GM23338 (cell line): ENCODE results near the gene RET. TPM values are rescaled to one million over a fixed set of nuclear protein-coding genes. Genes with fewer than 3 reads are reported as not detected.

ENCODE experiments used
- ATAC-seq: fragments of 200-7000 bp; cut with Tn5 transposase; 3 replicates; pipeline ENCODE4 v1.9.1; 2020
- DNase-seq: peaks from one replicate; pipeline ENCODE4 v3.0.0-alpha.2; 2015; ENCODE audit warnings: low spot score
- H2AFZ ChIP-seq: fragments of 200-600 bp; sonication (generic); 2 replicates; pipeline ENCODE4 v1.8.0; 2016; ENCODE audit warnings: antibody characterized with exemption, mild to moderate bottlenecking, moderate library complexity
- H3F3A ChIP-seq: fragments of 200-600 bp; sonication (generic); replicated peaks from 2 replicates; pipeline ENCODE4 v1.8.0; 2017; ENCODE audit warnings: antibody characterized with exemption, mixed run types, low read depth
- H3K27ac ChIP-seq: fragments of 200-600 bp; sonication (generic); 2 replicates; pipeline ENCODE4 v1.6.1; 2016; ENCODE audit warnings: low read depth
- H3K27me3 ChIP-seq: fragments of 200-600 bp; sonication (generic); 2 replicates; pipeline ENCODE4 v1.8.0; 2016; ENCODE audit warnings: mild to moderate bottlenecking, mixed run types, moderate library complexity; ENCODE audit not compliant: insufficient read depth
- H3K36me3 ChIP-seq: fragments of 200-600 bp; sonication (generic); 2 replicates; pipeline ENCODE4 v1.8.0; 2016; ENCODE audit warnings: mild to moderate bottlenecking; ENCODE audit not compliant: insufficient read depth
- H3K4me1 ChIP-seq: fragments of 200-600 bp; sonication (generic); 2 replicates; pipeline ENCODE4 v1.8.0; 2016; ENCODE audit warnings: mild to moderate bottlenecking, moderate library complexity; ENCODE audit not compliant: insufficient read depth
- H3K4me2 ChIP-seq: fragments of 200-600 bp; sonication (generic); 2 replicates; pipeline ENCODE4 v1.7.1; 2017; ENCODE audit warnings: mixed run types
- H3K4me3 ChIP-seq: fragments of 200-600 bp; sonication (generic); 2 replicates; pipeline ENCODE4 v1.6.1; 2016; ENCODE audit warnings: mixed run types
- H3K79me2 ChIP-seq: fragments of 200-600 bp; sonication (generic); replicated peaks from 2 replicates; pipeline ENCODE4 v1.8.0; 2017; ENCODE audit warnings: mild to moderate bottlenecking; ENCODE audit not compliant: insufficient read depth
- H3K9me2 ChIP-seq: fragments of 200-600 bp; sonication (generic); 2 replicates; pipeline ENCODE4 v1.8.0; 2017; ENCODE audit not compliant: insufficient read depth
- H4K20me1 ChIP-seq: fragments of 200-600 bp; sonication (generic); replicated peaks from 2 replicates; pipeline ENCODE4 v1.8.0; 2017; ENCODE audit warnings: mild to moderate bottlenecking; ENCODE audit not compliant: insufficient read depth
- H3K27ac Mint-ChIP-seq: 2 replicates; pipeline ENCODE4 v1.8.0; 2020; ENCODE audit warnings: inconsistent platforms, mild to moderate bottlenecking, moderate library complexity, mixed read lengths
- H3K27me3 Mint-ChIP-seq: 3 replicates; pipeline ENCODE4 v1.8.0; 2022; ENCODE audit warnings: low read depth, mild to moderate bottlenecking, moderate library complexity, mixed read lengths, inconsistent platforms; ENCODE audit not compliant: insufficient read depth, poor library complexity
- H3K36me3 Mint-ChIP-seq: 3 replicates; pipeline ENCODE4 v1.8.0; 2021; ENCODE audit warnings: low read depth, mild to moderate bottlenecking, inconsistent platforms, moderate library complexity, mixed read lengths
- H3K4me1 Mint-ChIP-seq: 3 replicates; pipeline ENCODE4 v1.8.0; 2020; ENCODE audit warnings: mild to moderate bottlenecking, inconsistent platforms, mixed read lengths
- H3K4me3 Mint-ChIP-seq: 3 replicates; pipeline ENCODE4 v1.8.0; 2021; ENCODE audit warnings: moderate library complexity, mild to moderate bottlenecking, inconsistent platforms, mixed read lengths
- H3K9me3 Mint-ChIP-seq: 3 replicates; pipeline ENCODE4 v1.8.0; 2020; ENCODE audit warnings: moderate library complexity, mild to moderate bottlenecking, inconsistent platforms, mixed read lengths
- CREB1 ChIP-seq: fragments of 250-450 bp; sonication (Bioruptor Pico); IDR thresholded peaks from 2 replicates; pipeline ENCODE4 v1.5.0; 2020; ENCODE audit warnings: low read depth, mild to moderate bottlenecking, moderate library complexity
- EZH2phosphoT487 ChIP-seq: fragments of 200-600 bp; sonication (generic); IDR thresholded peaks from one replicate; pipeline ENCODE4 v1.8.1; 2018; ENCODE audit warnings: antibody characterized with exemption; ENCODE audit not compliant: unreplicated experiment
- JUNB ChIP-seq: IDR thresholded peaks from one replicate; pipeline ENCODE4 v1.6.1; 2016; ENCODE audit warnings: antibody characterized with exemption; ENCODE audit not compliant: unreplicated experiment
- STAT1 ChIP-seq: IDR thresholded peaks from one replicate; pipeline ENCODE4 v1.6.1; 2016; ENCODE audit warnings: antibody characterized with exemption; ENCODE audit not compliant: unreplicated experiment
- ZNF114 ChIP-seq: fragments of 250-450 bp; sonication (Bioruptor Pico); IDR thresholded peaks from 2 replicates; pipeline ENCODE4 v1.5.0; 2020; ENCODE audit warnings: mild to moderate bottlenecking, moderate library complexity
- polyA plus RNA-seq: library from polyadenylated mRNA; unstranded; fragments of >200 nt; fragmentation: Nextera tagmentation; extraction: Ambion mirVana; gene quantifications from 2 replicates; pipeline ENCODE4 v1.2.1, GENCODE V29; 2016
- total RNA-seq: library from RNA; depleted of rRNA; stranded (reverse); fragments of >200 nt; shearing (Covaris generic); gene quantifications from 2 replicates; pipeline ENCODE4 v1.2.3, GENCODE V29; 2014
- TF ChIP-seq, protein P1 (sequence below): IDR thresholded peaks from 2 replicates; pipeline ENCODE4 v1.6.1; 2016; ENCODE audit warnings: antibody characterized with exemption
- TF ChIP-seq, protein P2 (sequence below), 2 experiments: fragments of 200-600 bp in 1 of 2; sonication (generic) in 1 of 2; conservative IDR thresholded peaks; 2 replicates each; pipeline versions ENCODE4 v1.5.1 to v1.6.1; 2016 to 2017; ENCODE audit warnings: antibody characterized with exemption in 2 of 2, low read depth in 2 of 2, mild to moderate bottlenecking in 2 of 2, moderate library complexity in 1 of 2
- TF ChIP-seq, protein P3 (sequence below): fragments of 250-450 bp; sonication (Bioruptor Pico); IDR thresholded peaks from 2 replicates; pipeline ENCODE4 v1.5.0; 2020; ENCODE audit warnings: mild to moderate bottlenecking, moderate library complexity
- TF ChIP-seq, protein P4 (sequence below): IDR thresholded peaks from one replicate; pipeline ENCODE4 v1.6.1; 2018; ENCODE audit warnings: antibody characterized with exemption; ENCODE audit not compliant: unreplicated experiment

The RET gene
- total and polyA plus RNA-seq, 2 experiments from 2014 or later: 5.5 to 9.8 TPM

DNA sequence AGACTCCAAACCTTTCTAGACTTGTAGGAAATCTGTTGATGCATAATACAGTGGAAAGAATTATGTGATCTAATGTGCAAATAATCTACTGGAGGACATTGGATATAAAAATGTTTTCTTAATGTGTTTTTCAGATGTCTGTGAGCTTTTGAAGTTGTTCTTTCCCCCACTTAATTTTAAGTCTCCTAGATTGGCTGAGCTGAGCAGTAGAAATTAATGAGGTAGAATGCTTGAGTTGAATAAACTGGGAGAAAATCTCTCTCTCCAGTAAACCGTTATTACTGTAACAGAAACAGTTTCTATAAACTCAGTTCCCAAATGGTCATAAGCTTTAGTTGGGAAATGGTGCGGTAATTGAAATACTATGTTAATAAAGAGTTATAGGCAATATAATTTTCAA, 77.0 kb downstream of the RET start:
- H3K27ac Mint-ChIP-seq: no peak overlapping the region
- H3K36me3 ChIP-seq: no peaks in the 10 kb centered on the region
- no peaks in the 10 kb centered on the region for H3K4me1 ChIP-seq
- ATAC-seq: no peak
- no peaks in the 10 kb centered on the region for H3K9me3 Mint-ChIP-seq
- no peak overlapping the region for H3K4me2 ChIP-seq
- H3K27ac ChIP-seq: no peak overlapping the region
- no peak for DNase-seq
- no peaks in the 10 kb centered on the region; the same call in 1 of the 2 replicates for H4K20me1 ChIP-seq
- TF ChIP-seq EZH2phosphoT487 (no peak), JUNB (no peak), ZNF114 (CRISPR knock-in tag) (no peak), STAT1 (no peak), CREB1 (CRISPR knock-in tag) (no peak)
- H3K27me3 ChIP-seq: no peaks in the 10 kb centered on the region
- H3K27me3 Mint-ChIP-seq: no peaks in the 10 kb centered on the region
- H2AFZ ChIP-seq: no peak overlapping the region
- H3K4me1 Mint-ChIP-seq: peaks cover 4% of the 10 kb centered on the region; the same call in 2 of the 3 replicates
- no peaks in the 10 kb centered on the region for H3F3A ChIP-seq
- no peak overlapping the region for H3K4me3 ChIP-seq
- no peaks in the 10 kb centered on the region for H3K36me3 Mint-ChIP-seq
- H3K79me2 ChIP-seq: peaks cover 35% of the 10 kb centered on the region
- H3K9me2 ChIP-seq: no peaks in the 10 kb centered on the region
- H3K4me3 Mint-ChIP-seq: no peak overlapping the region

DNA sequence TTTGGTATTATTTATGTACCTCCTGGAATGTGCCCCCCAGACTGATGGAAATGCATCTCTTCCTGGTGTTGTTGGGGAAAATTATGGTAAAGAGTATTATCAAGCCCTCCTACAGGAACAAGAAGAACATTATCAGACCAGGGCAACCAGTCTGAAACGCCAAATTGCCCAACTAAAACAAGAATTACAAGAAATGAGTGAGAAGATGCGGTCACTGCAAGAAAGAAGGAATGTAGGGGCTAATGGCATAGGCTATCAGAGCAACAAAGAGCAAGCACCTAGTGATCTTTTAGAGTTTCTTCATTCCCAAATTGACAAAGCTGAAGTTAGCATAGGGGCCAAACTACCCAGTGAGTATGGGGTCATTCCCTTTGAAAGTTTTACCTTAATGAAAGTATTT, 78.4 kb downstream of the RET start:
- Histone ChIP-seq H3K27ac (no peak overlapping the region), H3K4me1 (no peaks in the 10 kb centered on the region), H4K20me1 (no peaks in the 10 kb centered on the region; the same call in 1 of the 2 replicates), H3K9me2 (no peaks in the 10 kb centered on the region), H3F3A (no peaks in the 10 kb centered on the region), H3K36me3 (no peaks in the 10 kb centered on the region), H2AFZ (no peak overlapping the region), H3K4me3 (no peak overlapping the region), H3K79me2 (peaks cover 24% of the 10 kb centered on the region), H3K27me3 (no peaks in the 10 kb centered on the region), H3K4me2 (no peak overlapping the region)
- Mint-ChIP-seq H3K9me3 (no peaks in the 10 kb centered on the region), H3K27ac (no peak overlapping the region), H3K4me1 (peaks cover 4% of the 10 kb centered on the region; the same call in 2 of the 3 replicates), H3K36me3 (no peaks in the 10 kb centered on the region), H3K27me3 (no peaks in the 10 kb centered on the region), H3K4me3 (no peak overlapping the region)
- ATAC-seq: no peak
- DNase-seq: no peak
- TF ChIP-seq EZH2phosphoT487: no peak
- TF ChIP-seq, protein P1, sequence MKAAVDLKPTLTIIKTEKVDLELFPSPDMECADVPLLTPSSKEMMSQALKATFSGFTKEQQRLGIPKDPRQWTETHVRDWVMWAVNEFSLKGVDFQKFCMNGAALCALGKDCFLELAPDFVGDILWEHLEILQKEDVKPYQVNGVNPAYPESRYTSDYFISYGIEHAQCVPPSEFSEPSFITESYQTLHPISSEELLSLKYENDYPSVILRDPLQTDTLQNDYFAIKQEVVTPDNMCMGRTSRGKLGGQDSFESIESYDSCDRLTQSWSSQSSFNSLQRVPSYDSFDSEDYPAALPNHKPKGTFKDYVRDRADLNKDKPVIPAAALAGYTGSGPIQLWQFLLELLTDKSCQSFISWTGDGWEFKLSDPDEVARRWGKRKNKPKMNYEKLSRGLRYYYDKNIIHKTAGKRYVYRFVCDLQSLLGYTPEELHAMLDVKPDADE: no peak
- TF ChIP-seq, protein P2, sequence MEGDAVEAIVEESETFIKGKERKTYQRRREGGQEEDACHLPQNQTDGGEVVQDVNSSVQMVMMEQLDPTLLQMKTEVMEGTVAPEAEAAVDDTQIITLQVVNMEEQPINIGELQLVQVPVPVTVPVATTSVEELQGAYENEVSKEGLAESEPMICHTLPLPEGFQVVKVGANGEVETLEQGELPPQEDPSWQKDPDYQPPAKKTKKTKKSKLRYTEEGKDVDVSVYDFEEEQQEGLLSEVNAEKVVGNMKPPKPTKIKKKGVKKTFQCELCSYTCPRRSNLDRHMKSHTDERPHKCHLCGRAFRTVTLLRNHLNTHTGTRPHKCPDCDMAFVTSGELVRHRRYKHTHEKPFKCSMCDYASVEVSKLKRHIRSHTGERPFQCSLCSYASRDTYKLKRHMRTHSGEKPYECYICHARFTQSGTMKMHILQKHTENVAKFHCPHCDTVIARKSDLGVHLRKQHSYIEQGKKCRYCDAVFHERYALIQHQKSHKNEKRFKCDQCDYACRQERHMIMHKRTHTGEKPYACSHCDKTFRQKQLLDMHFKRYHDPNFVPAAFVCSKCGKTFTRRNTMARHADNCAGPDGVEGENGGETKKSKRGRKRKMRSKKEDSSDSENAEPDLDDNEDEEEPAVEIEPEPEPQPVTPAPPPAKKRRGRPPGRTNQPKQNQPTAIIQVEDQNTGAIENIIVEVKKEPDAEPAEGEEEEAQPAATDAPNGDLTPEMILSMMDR (conservative IDR thresholded peaks at IDR 0.05; ENCODE audit: low read depth in 2 of 2): no peak
- TF ChIP-seq CREB1 (CRISPR knock-in tag): no peak
- TF ChIP-seq, protein P3, sequence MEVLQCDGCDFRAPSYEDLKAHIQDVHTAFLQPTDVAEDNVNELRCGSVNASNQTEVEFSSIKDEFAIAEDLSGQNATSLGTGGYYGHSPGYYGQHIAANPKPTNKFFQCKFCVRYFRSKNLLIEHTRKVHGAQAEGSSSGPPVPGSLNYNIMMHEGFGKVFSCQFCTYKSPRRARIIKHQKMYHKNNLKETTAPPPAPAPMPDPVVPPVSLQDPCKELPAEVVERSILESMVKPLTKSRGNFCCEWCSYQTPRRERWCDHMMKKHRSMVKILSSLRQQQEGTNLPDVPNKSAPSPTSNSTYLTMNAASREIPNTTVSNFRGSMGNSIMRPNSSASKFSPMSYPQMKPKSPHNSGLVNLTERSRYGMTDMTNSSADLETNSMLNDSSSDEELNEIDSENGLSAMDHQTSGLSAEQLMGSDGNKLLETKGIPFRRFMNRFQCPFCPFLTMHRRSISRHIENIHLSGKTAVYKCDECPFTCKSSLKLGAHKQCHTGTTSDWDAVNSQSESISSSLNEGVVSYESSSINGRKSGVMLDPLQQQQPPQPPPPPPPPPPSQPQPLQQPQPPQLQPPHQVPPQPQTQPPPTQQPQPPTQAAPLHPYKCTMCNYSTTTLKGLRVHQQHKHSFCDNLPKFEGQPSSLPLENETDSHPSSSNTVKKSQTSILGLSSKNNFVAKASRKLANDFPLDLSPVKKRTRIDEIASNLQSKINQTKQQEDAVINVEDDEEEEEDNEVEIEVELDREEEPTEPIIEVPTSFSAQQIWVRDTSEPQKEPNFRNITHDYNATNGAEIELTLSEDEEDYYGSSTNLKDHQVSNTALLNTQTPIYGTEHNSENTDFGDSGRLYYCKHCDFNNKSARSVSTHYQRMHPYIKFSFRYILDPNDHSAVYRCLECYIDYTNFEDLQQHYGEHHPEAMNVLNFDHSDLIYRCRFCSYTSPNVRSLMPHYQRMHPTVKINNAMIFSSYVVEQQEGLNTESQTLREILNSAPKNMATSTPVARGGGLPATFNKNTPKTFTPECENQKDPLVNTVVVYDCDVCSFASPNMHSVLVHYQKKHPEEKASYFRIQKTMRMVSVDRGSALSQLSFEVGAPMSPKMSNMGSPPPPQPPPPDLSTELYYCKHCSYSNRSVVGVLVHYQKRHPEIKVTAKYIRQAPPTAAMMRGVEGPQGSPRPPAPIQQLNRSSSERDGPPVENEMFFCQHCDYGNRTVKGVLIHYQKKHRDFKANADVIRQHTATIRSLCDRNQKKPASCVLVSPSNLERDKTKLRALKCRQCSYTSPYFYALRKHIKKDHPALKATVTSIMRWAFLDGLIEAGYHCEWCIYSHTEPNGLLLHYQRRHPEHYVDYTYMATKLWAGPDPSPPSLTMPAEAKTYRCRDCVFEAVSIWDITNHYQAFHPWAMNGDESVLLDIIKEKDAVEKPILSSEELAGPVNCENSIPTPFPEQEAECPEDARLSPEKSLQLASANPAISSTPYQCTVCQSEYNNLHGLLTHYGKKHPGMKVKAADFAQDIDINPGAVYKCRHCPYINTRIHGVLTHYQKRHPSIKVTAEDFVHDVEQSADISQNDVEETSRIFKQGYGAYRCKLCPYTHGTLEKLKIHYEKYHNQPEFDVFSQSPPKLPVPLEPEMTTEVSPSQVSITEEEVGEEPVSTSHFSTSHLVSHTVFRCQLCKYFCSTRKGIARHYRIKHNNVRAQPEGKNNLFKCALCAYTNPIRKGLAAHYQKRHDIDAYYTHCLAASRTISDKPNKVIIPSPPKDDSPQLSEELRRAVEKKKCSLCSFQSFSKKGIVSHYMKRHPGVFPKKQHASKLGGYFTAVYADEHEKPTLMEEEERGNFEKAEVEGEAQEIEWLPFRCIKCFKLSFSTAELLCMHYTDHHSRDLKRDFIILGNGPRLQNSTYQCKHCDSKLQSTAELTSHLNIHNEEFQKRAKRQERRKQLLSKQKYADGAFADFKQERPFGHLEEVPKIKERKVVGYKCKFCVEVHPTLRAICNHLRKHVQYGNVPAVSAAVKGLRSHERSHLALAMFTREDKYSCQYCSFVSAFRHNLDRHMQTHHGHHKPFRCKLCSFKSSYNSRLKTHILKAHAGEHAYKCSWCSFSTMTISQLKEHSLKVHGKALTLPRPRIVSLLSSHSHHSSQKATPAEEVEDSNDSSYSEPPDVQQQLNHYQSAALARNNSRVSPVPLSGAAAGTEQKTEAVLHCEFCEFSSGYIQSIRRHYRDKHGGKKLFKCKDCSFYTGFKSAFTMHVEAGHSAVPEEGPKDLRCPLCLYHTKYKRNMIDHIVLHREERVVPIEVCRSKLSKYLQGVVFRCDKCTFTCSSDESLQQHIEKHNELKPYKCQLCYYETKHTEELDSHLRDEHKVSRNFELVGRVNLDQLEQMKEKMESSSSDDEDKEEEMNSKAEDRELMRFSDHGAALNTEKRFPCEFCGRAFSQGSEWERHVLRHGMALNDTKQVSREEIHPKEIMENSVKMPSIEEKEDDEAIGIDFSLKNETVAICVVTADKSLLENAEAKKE: no peak
- TF ChIP-seq JUNB: no peak
- TF ChIP-seq STAT1: no peak
- TF ChIP-seq, protein P4, sequence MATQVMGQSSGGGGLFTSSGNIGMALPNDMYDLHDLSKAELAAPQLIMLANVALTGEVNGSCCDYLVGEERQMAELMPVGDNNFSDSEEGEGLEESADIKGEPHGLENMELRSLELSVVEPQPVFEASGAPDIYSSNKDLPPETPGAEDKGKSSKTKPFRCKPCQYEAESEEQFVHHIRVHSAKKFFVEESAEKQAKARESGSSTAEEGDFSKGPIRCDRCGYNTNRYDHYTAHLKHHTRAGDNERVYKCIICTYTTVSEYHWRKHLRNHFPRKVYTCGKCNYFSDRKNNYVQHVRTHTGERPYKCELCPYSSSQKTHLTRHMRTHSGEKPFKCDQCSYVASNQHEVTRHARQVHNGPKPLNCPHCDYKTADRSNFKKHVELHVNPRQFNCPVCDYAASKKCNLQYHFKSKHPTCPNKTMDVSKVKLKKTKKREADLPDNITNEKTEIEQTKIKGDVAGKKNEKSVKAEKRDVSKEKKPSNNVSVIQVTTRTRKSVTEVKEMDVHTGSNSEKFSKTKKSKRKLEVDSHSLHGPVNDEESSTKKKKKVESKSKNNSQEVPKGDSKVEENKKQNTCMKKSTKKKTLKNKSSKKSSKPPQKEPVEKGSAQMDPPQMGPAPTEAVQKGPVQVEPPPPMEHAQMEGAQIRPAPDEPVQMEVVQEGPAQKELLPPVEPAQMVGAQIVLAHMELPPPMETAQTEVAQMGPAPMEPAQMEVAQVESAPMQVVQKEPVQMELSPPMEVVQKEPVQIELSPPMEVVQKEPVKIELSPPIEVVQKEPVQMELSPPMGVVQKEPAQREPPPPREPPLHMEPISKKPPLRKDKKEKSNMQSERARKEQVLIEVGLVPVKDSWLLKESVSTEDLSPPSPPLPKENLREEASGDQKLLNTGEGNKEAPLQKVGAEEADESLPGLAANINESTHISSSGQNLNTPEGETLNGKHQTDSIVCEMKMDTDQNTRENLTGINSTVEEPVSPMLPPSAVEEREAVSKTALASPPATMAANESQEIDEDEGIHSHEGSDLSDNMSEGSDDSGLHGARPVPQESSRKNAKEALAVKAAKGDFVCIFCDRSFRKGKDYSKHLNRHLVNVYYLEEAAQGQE: no peak
